OCI-LY1 (cell line): ENCODE measurements around the gene PDHX.

Experiments
- CTCF ChIP-seq: fragments of 200-600 bp; sonication (generic), shearing (Covaris generic); IDR thresholded peaks from 2 replicates; pipeline ENCODE4 v1.5.1; 2017; ENCODE audit warnings: mild to moderate bottlenecking, antibody characterized with exemption, low read length, moderate library complexity, mixed read lengths
- EZH2 ChIP-seq: fragments of 200-600 bp; sonication (generic), shearing (Covaris generic); IDR thresholded peaks from 2 replicates; pipeline ENCODE4 v1.8.0; 2017; ENCODE audit warnings: borderline replicate concordance, mixed run types, mild to moderate bottlenecking, antibody characterized with exemption, low read length, moderate library complexity, mixed read lengths

- TF ChIP-seq CTCF (no peak), EZH2 (no peak)
Measured at GRCh38 chr11:34994854-34995253, 78.4 kb downstream of the PDHX start.
